Skeletal muscle satellite cell (primary cell): Measurements from ENCODE around the gene DPP6.
"Not testable (repeated sequence)": the region's sequence is repeated elsewhere in the genome, so short reads cannot be mapped to it uniquely, and the experiment has no call there.

Experiments used
- H3K27me3 ChIP-seq: 2 replicates; pipeline ENCODE4 v1.7.0; 2013; ENCODE audit warnings: low read length; ENCODE audit not compliant: control insufficient read depth, insufficient read depth
- H3K36me3 ChIP-seq: 2 replicates; pipeline ENCODE4 v1.7.0; 2013; ENCODE audit warnings: mild to moderate bottlenecking, control low read depth, low read length; ENCODE audit not compliant: insufficient read depth
- H3K4me1 ChIP-seq: 2 replicates; pipeline ENCODE4 v1.7.0; 2013; ENCODE audit warnings: low read length; ENCODE audit not compliant: control insufficient read depth, insufficient read depth
- H3K4me2 ChIP-seq: 2 replicates; pipeline ENCODE4 v1.7.0; 2013; ENCODE audit warnings: mild to moderate bottlenecking, low read length
- H3K4me3 ChIP-seq: 2 replicates; pipeline ENCODE4 v1.7.0; 2013; ENCODE audit warnings: low read length
- H3K9ac ChIP-seq: 2 replicates; pipeline ENCODE4 v1.7.0; 2013; ENCODE audit warnings: mild to moderate bottlenecking, low read depth, low read length, moderate library complexity
- H3K9me3 ChIP-seq: replicated peaks from 2 replicates; pipeline ENCODE4 v1.7.0; 2013; ENCODE audit warnings: mild to moderate bottlenecking, control low read depth, low read length

The DPP6 gene

GRCh38 chr7:154934353-154934952 lies 882.3 kb downstream of the DPP6 start:
- not testable (repeated sequence) for H3K4me1 ChIP-seq, H3K9ac ChIP-seq, H3K4me2 ChIP-seq, H3K9me3 ChIP-seq, H3K36me3 ChIP-seq, H3K4me3 ChIP-seq, H3K27me3 ChIP-seq

DNA sequence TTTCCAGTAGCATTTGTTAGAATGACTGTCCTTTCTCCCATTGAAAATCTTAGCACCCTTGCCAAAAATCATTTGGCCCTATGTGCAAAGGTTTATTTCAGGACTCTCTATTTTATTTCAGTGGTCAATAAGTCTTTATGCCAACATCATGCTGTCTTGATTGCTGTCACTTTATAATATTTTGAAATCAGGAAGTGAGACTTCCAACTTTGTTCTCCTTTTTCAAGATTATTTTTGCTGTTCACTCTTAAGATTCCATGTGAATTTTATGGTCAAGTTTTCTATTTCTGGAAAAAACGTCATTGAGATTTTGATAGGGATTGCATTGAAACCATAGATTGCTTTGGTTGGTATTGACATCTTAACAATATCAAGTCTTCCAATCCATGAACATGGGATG lies 885.6 kb downstream of the DPP6 start:
- no peaks in the 10 kb centered on the region for H3K4me1 ChIP-seq

GRCh38 chr7:154942691-154943090 lies 890.5 kb downstream of the DPP6 start:
- Histone ChIP-seq H3K36me3 (peaks cover 51% of the 10 kb centered on the region), H3K27me3 (no peaks in the 10 kb centered on the region), H3K4me2 (no peak overlapping the region), H3K9ac (no peak overlapping the region), H3K4me3 (no peak overlapping the region), H3K9me3 (no peaks in the 10 kb centered on the region), H3K4me1 (no peaks in the 10 kb centered on the region)

More for the DNA sequence above, 885.6 kb downstream of the DPP6 start:
- no peak overlapping the region for H3K4me3 ChIP-seq
- no peaks in the 10 kb centered on the region for H3K27me3 ChIP-seq
- no peaks in the 10 kb centered on the region for H3K9me3 ChIP-seq
- peaks cover 7% of the 10 kb centered on the region for H3K36me3 ChIP-seq
- H3K9ac ChIP-seq: no peak overlapping the region
- H3K4me2 ChIP-seq: no peak overlapping the region
